Spleen (tissue), 7 donors: ENCODE results near the gene SINHCAF.

ENCODE experiments used
- POLR2A ChIP-seq, 3 donors: fragments of 450-650 bp; IDR thresholded peaks; one replicate each; pipeline ENCODE4 v1.5.1; 2017; ENCODE audit warnings: antibody characterized with exemption in 3 of 3, mild to moderate bottlenecking in 1 of 3
- POLR2AphosphoS5 ChIP-seq, 3 donors: sonication (generic); formaldehyde crosslinking; IDR thresholded peaks; one replicate each; pipeline ENCODE4 v1.5.1; 2017; ENCODE audit warnings: antibody characterized with exemption in 3 of 3
- TF ChIP-seq, protein P1 (sequence below), 11 experiments: fragments of 200-600 bp in 7 of 11; fragments of 450-650 bp in 4 of 11; sonication (generic) in 4 of 11; IDR thresholded peaks in 8 of 11; conservative IDR thresholded peaks in 3 of 11; 1 replicate in 7 of 11; 2 replicates in 4 of 11; pipeline versions ENCODE4 v1.4.0 to v1.8.0; 2016 to 2021; ENCODE audit warnings: antibody characterized with exemption in 11 of 11, inconsistent platforms in 4 of 11, mild to moderate bottlenecking in 1 of 11
- donor health status: DM: no; HTN: no; CAD: no; lungs with moderate emphysema.
- donor health status: DM: no; HTN: no; CAD: no.
- donor health status: DM: no; HTN: no; CAD: no.

DNA sequence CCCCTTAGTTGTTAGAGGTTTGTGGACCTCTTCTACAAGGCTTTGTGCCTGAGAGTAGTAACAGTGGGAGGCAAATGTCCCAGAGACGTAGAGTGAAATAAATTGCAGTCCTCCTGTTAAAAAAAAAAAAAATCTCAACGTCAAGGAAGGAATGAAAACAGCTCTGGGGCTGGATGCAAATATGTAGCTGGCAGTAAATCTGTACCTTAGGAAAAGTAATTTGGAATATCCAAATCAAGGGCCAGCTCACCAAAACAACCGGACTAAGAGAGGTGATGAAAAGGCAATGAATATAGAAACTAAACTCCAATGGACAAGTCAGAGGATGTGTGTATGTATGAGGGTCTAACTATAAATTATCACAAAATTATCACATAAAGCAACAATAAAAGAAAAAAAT is 27.0 kb downstream of the SINHCAF start:
- TF ChIP-seq, protein P1, sequence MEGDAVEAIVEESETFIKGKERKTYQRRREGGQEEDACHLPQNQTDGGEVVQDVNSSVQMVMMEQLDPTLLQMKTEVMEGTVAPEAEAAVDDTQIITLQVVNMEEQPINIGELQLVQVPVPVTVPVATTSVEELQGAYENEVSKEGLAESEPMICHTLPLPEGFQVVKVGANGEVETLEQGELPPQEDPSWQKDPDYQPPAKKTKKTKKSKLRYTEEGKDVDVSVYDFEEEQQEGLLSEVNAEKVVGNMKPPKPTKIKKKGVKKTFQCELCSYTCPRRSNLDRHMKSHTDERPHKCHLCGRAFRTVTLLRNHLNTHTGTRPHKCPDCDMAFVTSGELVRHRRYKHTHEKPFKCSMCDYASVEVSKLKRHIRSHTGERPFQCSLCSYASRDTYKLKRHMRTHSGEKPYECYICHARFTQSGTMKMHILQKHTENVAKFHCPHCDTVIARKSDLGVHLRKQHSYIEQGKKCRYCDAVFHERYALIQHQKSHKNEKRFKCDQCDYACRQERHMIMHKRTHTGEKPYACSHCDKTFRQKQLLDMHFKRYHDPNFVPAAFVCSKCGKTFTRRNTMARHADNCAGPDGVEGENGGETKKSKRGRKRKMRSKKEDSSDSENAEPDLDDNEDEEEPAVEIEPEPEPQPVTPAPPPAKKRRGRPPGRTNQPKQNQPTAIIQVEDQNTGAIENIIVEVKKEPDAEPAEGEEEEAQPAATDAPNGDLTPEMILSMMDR (IDR thresholded peaks at IDR 0.05 in 8 of 11, conservative IDR thresholded peaks at IDR 0.05 in 3 of 11) = no peak
- TF ChIP-seq POLR2AphosphoS5 (IDR thresholded peaks at IDR 0.05) (no peak), POLR2A (IDR thresholded peaks at IDR 0.05) (no peak)
